Duodenal mucosa (tissue), 2 donors: Measurements from ENCODE around the gene RD3L.

Experiments
- H3K27ac ChIP-seq: one replicate; pipeline ENCODE4 v1.7.0; 2013; ENCODE audit warnings: low read depth, low read length
- H3K27me3 ChIP-seq, 2 donors: one replicate each; pipeline ENCODE4 v1.7.0; 2013; ENCODE audit warnings: low read length in 2 of 2, control low read depth in 1 of 2; ENCODE audit not compliant: insufficient read depth in 2 of 2, control insufficient read depth in 1 of 2
- H3K36me3 ChIP-seq, 2 donors: one replicate each; pipeline ENCODE4 v1.7.0; 2013; ENCODE audit warnings: low read length in 2 of 2, control low read depth in 1 of 2; ENCODE audit not compliant: insufficient read depth in 2 of 2, control insufficient read depth in 1 of 2
- H3K4me1 ChIP-seq, 2 donors: one replicate each; pipeline ENCODE4 v1.7.0; 2013; ENCODE audit warnings: low read length in 2 of 2, control low read depth in 1 of 2; ENCODE audit not compliant: insufficient read depth in 2 of 2, control insufficient read depth in 1 of 2
- H3K4me3 ChIP-seq, 2 donors: one replicate each; pipeline ENCODE4 v1.7.0; 2013; ENCODE audit warnings: low read length in 2 of 2, low read depth in 1 of 2
- H3K9ac ChIP-seq, 2 donors: one replicate each; pipeline ENCODE4 v1.7.0; 2013; ENCODE audit warnings: low read length in 2 of 2, low read depth in 1 of 2
- H3K9me3 ChIP-seq, 2 donors: one replicate each; pipeline ENCODE4 v1.7.0; 2013; ENCODE audit warnings: low read length in 2 of 2, control low read depth in 1 of 2; ENCODE audit not compliant: control insufficient read depth in 1 of 2

Gene RD3L

DNA sequence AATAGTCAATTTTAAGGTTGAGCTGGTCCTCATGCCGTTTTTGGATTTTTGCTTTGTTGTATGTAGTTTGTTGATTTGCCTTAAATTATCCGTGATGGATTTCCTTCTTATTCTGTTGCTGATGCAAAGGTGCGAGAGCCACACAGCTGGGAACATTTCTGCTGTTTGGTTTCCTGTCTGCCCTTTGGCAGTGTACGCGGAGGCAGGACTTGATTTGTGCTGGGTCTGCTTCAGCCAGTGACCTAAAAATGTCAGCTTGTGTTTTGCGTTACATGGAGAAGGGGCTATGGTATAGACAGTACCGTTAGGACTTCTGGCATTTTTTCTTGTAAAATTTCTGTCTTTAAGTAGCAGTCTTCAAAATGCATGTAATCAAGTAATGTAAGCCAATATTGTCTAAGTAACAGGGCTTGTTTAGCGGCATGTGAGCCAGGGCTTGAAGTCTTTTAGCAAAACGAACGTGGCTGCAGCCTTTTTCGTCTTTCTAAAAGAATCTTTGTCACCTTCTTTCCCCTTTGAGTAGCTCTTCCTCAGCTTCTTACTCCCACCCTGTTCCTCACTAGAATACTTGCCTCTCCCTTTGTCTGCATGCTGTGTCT lies 18.2 kb upstream of the RD3L start:
- Histone ChIP-seq H3K9me3 (no peaks in the 10 kb centered on the region), H3K36me3 (no peaks in the 10 kb centered on the region), H3K4me1 (no peaks in the 10 kb centered on the region), H3K27ac (no peak overlapping the region), H3K4me3 (no peak overlapping the region), H3K9ac (no peak overlapping the region), H3K27me3 (no peaks in the 10 kb centered on the region)

DNA sequence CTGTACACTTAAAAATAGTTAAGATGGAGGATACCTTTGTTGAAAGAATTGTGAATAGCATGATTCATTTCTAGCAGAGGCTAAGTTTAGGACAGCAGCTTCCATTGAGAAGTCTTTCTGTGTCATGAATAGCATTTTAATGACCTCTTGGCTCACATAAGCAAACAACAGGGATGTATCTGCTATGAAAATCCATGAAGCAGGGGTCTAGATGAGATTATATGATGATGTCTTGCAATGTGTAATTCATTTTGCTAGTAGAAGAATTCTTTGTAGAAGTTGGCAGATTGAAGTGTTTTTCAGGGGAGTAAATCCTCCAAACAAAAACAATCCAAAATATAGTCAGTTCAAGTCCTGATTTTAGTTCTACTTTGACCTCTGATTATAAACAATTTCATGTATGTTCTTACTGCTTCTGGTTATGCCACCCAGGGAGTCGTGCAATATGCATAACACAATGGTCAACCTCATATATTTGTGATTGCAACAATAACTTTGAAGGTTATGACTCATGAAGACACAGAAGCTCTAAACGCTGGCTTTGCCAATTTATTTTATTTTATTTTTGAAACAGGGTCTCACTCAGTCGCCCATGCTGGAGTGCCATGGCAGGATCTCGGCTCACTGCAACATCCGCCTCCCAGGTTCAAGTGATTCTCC lies 6.9 kb upstream of the RD3L start:
- Histone ChIP-seq H3K9me3 (peaks cover 4 to 5% of the 10 kb centered on the region in 2 donors), H3K36me3 (no peaks in the 10 kb centered on the region), H3K27ac (no peak overlapping the region), H3K4me3 (no peak overlapping the region), H3K9ac (no peak overlapping the region), H3K27me3 (no peaks in the 10 kb centered on the region), H3K4me1 (no peaks in the 10 kb centered on the region)

DNA sequence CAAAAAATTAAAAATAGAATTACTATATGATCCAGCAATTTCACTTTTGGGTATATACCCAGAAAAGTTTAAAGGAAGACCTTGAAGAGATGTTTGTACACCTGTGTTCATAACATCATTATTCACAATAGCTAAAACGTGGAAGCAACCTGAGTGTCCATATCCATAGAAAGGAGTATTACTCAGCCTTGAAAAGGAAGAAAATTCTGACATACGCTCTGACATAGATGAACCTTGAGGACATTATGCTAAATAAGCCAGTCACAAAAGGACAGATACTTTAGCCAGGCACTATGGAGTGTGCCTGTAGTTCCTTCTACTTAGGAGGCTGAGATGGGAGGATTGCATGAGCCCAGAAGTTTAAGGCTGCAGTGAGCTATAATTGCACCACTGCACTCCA lies 6.1 kb upstream of the RD3L start:
- Histone ChIP-seq H3K4me1 (no peaks in the 10 kb centered on the region), H3K9ac (no peak overlapping the region), H3K27ac (no peak overlapping the region), H3K9me3 (peaks cover 4 to 5% of the 10 kb centered on the region in 2 donors), H3K4me3 (no peak overlapping the region), H3K27me3 (no peaks in the 10 kb centered on the region), H3K36me3 (no peaks in the 10 kb centered on the region)

DNA sequence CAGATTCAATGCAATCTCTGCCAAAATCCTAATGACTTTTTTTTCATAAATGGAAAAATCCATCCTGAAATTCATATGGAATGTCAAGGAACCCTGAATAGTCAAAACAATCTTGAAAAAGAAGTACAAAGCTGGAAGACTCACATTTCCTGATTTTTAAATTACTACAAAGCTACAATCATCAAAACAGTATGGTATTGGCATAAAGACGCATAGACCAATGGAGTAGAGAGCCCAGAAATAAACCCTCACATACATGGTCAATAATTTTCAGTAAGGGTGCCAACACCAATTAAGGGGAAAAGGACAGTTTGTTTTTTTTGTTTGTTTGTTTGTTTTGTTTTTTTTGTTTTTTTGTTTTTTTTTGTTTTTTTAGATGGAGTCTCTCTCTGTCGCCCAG lies 4.6 kb upstream of the RD3L start:
- H3K9me3 ChIP-seq, result peaks cover 4 to 5% of the 10 kb centered on the region in 2 donors

DNA sequence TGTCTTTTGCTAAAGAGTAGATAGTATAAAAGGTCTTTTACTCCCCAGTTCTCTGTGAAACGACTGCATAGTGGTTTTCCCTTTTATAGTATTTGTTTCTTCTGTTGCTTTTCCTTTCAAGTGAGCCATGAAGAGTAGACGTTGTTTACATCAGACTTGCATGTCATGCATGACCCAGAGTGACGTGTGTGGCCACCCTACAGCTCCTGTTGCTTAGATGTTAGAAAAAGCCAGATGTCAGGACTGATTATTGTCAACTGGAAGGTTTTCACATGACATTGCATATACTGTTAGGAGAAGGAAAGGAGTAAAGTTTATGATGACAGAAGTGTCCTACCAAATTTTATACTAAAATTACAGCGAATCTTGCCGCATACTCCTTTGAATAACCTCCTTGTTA lies 1.3 kb upstream of the RD3L start:
- Histone ChIP-seq H3K36me3 (no peaks in the 10 kb centered on the region), H3K27me3 (peaks cover 0 to 10% of the 10 kb centered on the region in 2 donors), H3K4me3 (no peak overlapping the region), H3K4me1 (no peaks in the 10 kb centered on the region), H3K27ac (no peak overlapping the region), H3K9ac (no peak overlapping the region), H3K9me3 (peaks cover 4 to 5% of the 10 kb centered on the region in 2 donors)

More for the DNA sequence above, 4.6 kb upstream of the RD3L start:
- no peak overlapping the region for H3K27ac ChIP-seq
- H3K4me1 ChIP-seq, result no peaks in the 10 kb centered on the region
- no peak overlapping the region for H3K9ac ChIP-seq
- H3K27me3 ChIP-seq, result peaks cover 0 to 4% of the 10 kb centered on the region in 2 donors
- H3K36me3 ChIP-seq, result no peaks in the 10 kb centered on the region
- no peak overlapping the region for H3K4me3 ChIP-seq

GRCh38 chr14:103941462-103941861 lies 867 bp downstream of the RD3L start:
- no peak overlapping the region for H3K9ac ChIP-seq
- no peaks in the 10 kb centered on the region for H3K4me1 ChIP-seq
- peaks cover 0 to 10% of the 10 kb centered on the region in 2 donors for H3K27me3 ChIP-seq
- H3K9me3 ChIP-seq, result no peaks in the 10 kb centered on the region
- H3K36me3 ChIP-seq, result no peaks in the 10 kb centered on the region
- H3K27ac ChIP-seq, result no peak overlapping the region
- H3K4me3 ChIP-seq, result no peak overlapping the region

- H3K9me3 ChIP-seq, result no peaks in the 10 kb centered on the region
- no peaks in the 10 kb centered on the region for H3K36me3 ChIP-seq
- no peak overlapping the region for H3K27ac ChIP-seq
- H3K27me3 ChIP-seq, result no peaks in the 10 kb centered on the region
- no peak overlapping the region for H3K9ac ChIP-seq
- no peak overlapping the region for H3K4me3 ChIP-seq
- H3K4me1 ChIP-seq, result no peaks in the 10 kb centered on the region
These were observed 7.2 kb downstream of the RD3L start for GRCh38 chr14:103935102-103935501.

DNA sequence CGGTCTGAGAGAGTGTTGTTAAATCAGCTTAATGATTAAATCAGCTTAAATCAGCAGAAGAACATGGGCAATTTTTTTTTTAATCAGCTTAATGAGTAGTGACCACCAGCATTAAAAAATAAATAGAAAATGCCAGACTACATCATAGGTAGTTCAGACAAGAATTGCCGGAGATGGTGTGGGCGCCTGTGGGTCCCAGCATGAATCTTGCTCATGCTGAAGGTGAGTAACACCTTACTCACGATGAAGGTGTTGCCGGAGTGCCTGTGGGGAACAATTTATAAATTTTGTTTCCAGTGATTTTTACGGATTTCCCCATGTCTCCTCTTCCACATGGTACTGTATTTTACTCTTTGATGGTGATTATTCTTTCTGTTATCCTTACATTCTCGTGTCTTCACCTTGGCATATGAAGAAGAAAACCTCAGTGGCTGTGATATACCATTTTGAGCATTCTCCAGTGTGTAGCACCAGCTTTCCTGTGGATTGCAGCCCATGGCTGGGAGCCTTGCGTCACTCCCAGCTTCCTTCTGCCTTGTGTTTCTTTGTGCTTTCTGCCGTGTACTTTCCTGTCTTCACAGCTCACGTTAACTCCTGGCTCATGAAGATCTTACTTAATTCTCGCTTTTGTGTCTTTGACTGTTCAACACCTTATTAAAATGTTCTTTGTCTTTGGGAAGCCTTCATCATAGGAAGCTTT lies 9.4 kb downstream of the RD3L start:
- no peak overlapping the region for H3K27ac ChIP-seq
- H3K9me3 ChIP-seq, result no peaks in the 10 kb centered on the region
- H3K27me3 ChIP-seq, result no peaks in the 10 kb centered on the region
- no peaks in the 10 kb centered on the region for H3K36me3 ChIP-seq
- H3K4me1 ChIP-seq, result no peaks in the 10 kb centered on the region
- no peak overlapping the region for H3K4me3 ChIP-seq
- no peak overlapping the region for H3K9ac ChIP-seq

- no peaks in the 10 kb centered on the region for H3K4me1 ChIP-seq
- no peak overlapping the region for H3K9ac ChIP-seq
- no peaks in the 10 kb centered on the region for H3K9me3 ChIP-seq
- H3K27ac ChIP-seq, result no peak overlapping the region
- H3K27me3 ChIP-seq, result no peaks in the 10 kb centered on the region
- no peaks in the 10 kb centered on the region for H3K36me3 ChIP-seq
- no peak overlapping the region for H3K4me3 ChIP-seq
These were observed 10.9 kb downstream of the RD3L start for GRCh38 chr14:103931422-103931821.

DNA sequence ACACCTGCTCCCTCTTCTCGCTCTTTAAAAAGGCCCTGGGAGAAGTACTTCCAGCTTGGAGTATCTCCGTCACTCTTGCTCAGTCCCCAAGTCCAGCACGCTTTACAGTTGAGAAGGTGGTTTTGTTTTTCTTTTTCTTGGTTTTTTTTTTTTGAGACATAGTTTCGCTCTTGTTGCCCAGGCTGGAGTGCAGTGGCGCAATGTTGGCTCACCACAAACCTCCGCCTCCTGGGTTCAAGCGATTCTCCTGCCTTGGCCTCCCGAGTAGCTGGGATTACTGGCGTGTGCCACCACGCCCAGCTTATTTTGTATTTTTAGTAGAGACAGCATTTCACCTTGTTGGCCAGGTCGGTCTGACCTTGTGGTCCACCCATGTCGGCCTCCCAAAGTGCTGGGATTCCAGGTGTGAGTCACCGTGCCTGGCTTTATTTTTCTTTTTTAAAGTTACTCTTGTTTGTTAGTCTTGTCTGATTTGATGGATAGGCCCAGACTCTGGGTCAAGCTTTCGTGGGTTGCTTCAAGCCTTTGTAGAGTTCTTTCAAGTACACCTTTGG lies 12.2 kb downstream of the RD3L start:
- Histone ChIP-seq H3K36me3 (no peaks in the 10 kb centered on the region), H3K9me3 (no peaks in the 10 kb centered on the region), H3K9ac (no peak overlapping the region), H3K27me3 (no peaks in the 10 kb centered on the region), H3K4me3 (no peak overlapping the region), H3K27ac (no peak overlapping the region), H3K4me1 (no peaks in the 10 kb centered on the region)
